DMS53 treated with DMSO at 0.1 percent for 48 hours (cell line): Measurements from ENCODE around the gene CARD14.
A peak's percentile ranks its signal among the peaks of the same experiment; 100 is the strongest.
"Not testable (repeated sequence)": the region's sequence is repeated elsewhere in the genome, so short reads cannot be mapped to it uniquely, and the experiment has no call there.

ENCODE experiments used
- DNase-seq: peaks from one replicate; lab custom pipeline; 2025; ENCODE audit not compliant: unreplicated experiment; lab: John Stamatoyannopoulos, UW

CARD14 gene

DNA sequence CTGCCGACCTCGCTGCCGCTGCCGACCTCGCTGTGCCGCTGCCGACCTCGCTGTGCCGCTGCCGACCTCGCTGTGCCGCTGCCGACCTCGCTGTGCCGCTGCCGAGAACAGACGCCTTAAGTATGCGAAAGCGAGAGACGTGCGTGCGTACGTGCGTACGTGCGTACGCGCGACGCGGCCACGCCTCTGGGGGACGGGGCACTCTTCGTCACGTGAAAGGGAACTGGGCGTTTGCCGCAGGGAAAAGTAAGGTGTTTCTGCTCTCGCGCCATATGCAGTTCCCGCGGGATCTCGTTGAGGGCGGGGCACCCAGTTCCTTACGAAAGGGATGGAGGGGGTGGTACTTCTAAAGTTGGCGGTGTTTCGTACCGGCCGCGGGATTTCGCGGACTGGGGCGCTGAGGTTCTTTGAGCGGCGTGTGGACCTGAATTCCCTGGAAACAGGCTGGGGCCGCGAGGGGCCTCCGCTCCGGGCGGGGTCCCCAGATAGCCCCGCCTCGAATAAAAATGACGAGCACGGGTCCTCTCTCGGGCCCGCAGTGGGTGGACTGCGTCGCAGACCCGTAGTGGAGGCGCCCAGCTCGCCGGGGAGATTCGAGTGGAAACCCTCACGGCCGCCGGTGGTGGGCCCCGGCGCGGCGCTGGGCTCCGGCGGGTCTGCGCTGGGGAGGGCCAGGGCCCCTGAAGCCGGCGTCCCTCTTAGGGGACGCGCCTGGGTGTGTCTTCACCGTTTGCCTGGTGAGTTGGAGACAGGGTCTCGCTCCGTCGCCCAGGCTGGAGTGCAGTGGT lies 22.6 kb upstream of the CARD14 start, which contains the start of gene EIF4A3:
EIF4A3 (minus strand) TSS at position 94 of the 788 bp plus-strand sequence. CDS start 167 bp downstream, outside the sequence.
- peak; percentile 96 for DNase-seq

GRCh38 chr17:80151333-80151732 lies 18.5 kb upstream of the CARD14 start:
- no peak for DNase-seq

DNA sequence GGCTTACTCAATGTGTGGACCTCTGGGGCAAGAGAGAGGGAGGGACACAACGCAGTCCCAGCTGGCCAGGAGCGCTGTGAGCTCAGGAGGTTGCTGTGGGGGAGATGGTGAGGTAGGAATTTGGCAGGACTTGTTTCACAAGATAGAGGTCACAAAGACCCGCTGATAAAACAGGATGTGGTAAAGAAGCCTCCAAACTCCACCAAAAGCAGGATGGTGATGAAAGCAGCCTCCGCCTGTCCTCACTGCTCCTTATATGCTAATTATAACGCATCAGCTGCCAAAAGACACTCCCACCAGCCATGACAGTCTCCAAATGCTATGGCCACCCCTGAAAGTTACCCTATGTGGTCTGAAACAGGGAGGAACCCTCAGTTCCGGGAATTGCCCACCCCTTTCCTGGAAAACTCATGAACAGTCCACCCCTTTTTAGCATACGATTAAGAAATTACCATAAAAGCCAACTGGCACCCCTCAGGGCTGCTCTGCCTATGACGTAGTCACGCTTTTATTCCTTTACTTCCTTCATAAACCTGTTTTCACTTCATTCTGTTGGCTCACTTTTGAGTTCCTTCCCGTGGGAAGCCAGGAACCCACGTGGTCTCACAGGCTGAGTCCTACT lies 17.6 kb upstream of the CARD14 start:
- no peak for DNase-seq

DNA sequence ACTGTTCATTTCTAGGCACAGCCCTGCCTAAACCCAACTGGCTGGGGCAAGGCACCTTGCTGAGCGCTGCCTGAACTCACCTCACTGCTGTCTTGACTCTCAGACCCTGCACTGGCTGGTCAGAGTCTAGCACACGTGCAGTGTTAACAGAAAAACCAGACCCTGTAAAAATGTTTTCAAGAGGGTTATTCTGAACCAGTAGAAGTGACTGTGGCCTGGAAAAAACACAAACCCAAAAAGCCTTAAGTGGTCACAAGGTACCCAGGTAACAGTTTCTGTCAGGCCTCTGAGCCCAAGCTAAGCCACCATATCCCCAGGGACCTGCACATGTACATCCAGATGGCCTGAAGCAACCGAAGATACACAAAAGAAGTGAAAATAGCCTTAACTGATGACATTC lies 16.8 kb upstream of the CARD14 start:
- no peak for DNase-seq

GRCh38 chr17:80154166-80154565 lies 15.7 kb upstream of the CARD14 start:
- no peak for DNase-seq

DNA sequence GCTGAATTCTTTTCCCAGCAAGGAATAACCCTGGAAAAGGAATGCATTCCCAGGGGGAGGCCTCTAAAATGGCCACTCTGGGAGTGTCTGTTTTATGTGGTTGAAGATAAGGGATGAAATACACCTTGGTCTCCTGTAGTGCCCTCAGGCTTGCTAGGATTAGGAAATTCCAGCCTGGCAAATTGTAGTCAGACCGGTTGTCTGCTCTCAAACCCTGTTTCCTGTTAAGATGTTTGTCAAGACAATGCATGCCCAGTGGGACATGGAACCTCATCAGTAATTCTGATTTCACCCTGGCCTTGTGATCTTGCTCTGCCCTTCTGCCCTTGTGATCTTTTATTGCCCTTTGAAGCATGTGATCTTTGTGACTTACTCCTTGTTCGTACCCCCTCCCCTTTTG lies 14.2 kb upstream of the CARD14 start:
- not testable (repeated sequence) for DNase-seq

GRCh38 chr17:80158846-80159245 lies 11.0 kb upstream of the CARD14 start:
- DNase-seq: no peak

DNA sequence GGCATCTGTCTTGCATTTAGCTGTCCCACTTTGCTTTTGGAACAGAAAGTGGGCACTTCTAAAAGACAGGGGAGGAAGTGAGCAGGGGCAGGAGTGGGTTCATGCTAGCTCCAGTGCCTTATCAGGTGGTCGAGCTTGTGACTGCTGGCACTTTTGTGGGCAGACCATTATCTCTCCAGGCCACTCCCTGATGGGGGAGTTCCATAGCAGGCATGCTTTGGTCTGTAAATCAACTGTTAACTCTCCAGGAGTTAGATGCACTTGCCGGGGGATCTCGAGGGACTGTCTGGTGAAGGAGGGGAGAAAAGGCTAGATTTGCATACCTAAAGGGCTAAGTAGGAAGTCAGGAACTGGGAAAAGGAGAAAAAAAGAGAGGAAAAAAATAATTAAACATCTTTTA lies 9.3 kb upstream of the CARD14 start:
- no peak for DNase-seq

DNA sequence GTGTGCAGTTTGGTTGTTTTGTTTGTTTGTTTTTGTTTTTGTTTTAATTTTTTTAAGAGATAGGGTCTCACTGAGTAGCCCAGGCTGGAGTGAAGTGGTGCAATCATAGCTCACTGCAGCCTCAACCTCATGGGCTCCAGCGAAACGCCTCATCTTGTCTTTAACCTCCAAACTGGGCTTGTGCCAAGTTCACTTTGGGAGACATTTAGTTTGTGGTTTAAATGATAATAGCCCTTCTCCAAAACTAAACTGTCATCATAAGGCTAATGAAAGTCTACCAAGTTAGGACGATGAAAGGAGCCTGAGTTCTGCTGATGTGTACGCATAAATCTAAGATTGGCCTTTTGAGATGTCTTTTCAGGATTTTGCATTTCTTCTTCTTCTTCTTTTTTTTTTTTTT lies 6.5 kb upstream of the CARD14 start:
- DNase-seq: no peak

DNA sequence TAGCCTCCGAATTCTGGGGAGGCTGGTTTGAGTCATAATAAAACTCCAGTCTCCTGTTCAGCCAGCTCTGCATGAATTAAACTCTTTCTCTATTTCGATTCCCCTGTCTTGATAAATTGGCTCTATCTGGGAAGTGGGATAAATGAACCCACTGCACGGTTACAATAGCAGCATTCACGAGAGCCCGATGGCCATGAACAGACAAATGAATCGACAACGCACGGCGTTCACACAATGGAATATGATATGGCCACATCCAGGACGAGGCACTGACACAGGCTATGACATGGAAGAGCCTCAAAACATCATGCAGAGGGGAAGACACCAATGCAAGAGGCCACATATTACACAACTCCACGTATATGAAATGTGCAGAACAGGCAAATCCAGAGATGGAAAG lies 5.6 kb upstream of the CARD14 start:
- no peak for DNase-seq

- no peak for DNase-seq
Observed at GRCh38 chr17:80166446-80166845, 3.4 kb upstream of the CARD14 start.

- no peak for DNase-seq
Observed at GRCh38 chr17:80168371-80168770, 1.5 kb upstream of the CARD14 start.

DNA sequence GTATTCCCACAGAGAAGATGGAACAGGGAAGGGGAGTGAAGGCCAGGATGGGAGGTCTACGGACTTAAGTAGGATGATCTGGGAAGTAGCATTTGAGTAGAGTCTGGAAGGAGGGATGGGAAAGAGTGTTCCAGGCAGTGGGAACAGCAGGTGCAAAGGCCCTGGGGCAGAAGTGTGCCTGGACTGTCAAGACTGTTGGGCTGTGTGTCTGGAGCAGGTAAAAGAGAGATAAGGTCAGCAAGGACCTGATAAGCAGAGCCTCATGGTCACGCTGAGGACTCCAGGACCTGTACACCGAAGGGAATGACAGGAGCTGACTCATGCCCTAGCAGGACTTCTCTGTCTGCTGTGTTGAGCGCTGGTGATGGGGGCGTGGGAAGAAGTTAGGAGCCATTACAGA lies 723 bp upstream of the CARD14 start:
- no peak for DNase-seq

- DNase-seq: no peak
Observed at GRCh38 chr17:80171681-80172080, 1.9 kb downstream of the CARD14 start.

DNA sequence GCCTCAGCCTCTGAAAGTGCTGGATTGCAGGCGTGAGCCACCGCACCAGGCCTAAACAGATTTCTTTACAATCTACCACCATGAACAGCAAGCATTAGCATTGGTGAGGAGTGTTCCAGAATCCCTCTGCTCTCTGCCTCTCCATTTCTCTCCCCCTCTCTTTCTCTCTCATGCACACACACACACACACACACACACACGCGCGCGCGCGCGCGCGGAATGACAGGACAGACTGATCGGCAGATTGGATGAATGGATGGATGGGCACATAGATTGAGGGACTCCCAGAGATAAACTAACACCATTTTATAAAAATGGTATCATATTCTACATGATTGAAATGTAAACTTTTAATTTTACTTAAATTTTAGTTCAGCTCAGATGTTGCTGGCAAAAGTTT lies 3.3 kb downstream of the CARD14 start:
- no peak for DNase-seq

DNA sequence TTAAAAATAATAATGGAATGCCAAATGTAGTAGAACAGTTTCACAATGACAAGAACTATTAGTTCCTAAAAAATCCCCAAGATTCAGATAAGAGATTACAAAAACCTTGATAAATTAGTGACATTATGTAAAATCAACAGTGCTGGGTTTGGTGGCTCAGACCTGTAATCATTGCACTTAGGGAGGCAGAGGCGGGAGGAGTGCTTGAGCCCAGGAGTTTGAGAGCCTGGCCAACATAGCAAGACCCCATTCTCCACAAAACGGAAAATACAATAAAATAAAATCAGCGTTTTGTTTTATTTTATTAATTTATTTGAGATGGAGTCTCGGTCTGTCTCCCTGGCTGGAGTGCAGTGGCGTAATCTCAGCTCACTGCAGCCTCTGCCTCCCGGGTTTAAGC lies 4.1 kb downstream of the CARD14 start:
- no peak for DNase-seq

DNA sequence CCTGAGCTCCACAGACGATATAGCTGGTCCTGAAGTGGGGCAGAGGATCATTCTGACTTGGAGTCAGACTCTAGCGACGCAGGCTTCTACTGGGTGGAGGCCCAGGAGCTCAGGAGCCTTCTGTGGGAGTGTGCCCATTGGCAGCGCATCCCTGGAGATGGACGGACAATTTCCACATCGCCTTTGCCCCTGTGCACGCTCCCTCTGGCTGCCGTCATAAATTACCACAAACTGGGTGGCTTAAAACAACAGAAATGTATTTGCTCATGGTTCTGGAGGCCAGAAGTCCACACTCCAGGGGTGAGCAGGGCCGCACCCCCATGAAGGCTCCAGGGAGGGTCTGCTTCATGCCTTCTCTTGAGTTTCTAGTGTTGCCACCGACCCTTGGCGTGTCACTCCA lies 6.9 kb downstream of the CARD14 start:
- no peak for DNase-seq

DNA sequence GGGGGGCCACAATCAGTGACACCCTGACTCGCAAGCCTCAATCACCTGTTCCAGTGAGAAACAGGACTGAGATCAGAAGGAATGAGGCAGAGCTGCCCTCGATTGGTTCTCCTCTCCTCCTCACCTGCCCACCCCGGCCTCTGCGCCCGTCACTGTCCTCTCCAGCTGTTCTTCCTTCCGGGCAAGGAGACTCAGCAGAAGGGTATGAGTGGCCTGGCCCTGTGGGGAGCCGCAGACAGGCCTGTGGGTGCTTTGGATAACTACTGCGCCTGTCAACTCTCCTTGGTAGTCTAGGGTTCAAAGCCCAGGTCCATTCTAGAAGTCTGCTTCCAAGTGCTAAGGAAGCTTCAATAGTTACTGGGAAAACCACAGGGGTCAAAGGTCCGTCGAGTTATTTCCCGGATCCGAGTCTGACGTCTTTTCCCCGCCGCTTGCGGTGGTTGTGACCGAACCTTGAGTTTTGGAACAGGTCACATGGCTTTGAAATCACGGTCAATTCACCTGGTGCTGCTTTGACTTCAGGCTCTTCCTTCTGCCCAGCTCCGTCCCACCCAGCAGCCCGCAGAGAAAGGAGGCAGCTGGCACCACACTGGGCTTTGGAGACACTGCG lies 8.3 kb downstream of the CARD14 start:
- DNase-seq: no peak

GRCh38 chr17:80180192-80180591 lies 10.4 kb downstream of the CARD14 start:
- DNase-seq: no peak

- no peak for DNase-seq
Observed at GRCh38 chr17:80181431-80181830, 11.6 kb downstream of the CARD14 start.

DNA sequence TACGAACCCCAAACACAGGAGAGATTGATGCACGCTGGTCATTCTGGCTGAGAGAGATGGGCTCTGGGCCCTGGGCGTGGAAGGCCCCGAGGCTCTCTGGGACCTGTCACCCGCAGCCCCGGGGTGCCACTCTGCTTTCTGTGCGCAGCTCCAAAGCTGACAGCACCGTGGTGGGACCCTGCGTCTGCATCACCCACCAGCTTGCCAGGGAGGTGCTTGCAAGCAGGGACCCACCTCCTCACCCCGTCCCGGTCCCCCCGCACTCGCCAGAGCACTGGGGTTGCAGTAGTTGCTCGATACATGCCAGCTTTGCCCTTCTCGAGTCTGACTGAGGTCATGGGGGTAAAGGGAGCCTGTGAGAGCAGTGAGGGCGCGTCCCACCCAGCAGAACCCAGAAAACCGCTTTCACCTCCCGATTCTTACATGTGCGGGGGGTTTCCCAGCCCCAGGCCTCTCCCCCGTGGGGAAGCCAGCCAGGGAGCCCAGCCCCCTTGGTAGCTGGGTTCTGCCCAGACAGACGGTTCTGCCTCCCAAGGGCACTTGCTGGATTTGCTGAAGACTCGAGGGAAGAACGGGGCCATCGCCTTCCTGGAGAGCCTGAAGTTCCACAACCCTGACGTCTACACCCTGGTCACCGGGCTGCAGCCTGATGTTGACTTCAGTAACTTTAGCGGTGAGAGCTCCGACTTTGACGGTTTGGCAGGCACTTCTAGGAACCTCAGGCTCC lies 12.5 kb downstream of the CARD14 start:
- no peak for DNase-seq

DNA sequence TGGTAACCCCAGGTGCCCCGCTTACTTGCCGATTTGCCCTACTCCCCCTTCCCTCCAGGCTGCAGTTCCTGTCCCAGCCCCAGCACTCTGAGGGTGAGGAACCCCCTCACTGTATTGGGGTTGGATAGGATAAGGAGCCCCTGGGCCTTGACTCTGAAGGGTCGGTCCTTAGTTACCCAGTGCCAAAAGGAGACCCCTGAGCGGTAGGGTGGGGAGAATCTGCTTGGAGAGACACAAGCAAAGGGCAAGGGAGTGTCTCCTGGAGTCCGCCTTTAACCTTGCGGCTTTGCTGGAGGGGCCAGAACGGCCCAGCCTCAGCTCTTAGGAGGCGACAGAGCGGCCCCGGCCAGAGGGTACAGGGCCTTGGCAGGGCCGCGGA lies 13.0 kb downstream of the CARD14 start:
- no peak for DNase-seq
